CMK (cell line): ENCODE data around the gene SASH1.
"Not testable (repeated sequence)": the region's sequence is repeated elsewhere in the genome, so short reads cannot be mapped to it uniquely, and the experiment has no call there.

ENCODE experiments used
- DNase-seq: peaks from one replicate; pipeline ENCODE4 v3.0.0-alpha.2; 2010; ENCODE audit warnings: low read depth

Gene SASH1

DNA sequence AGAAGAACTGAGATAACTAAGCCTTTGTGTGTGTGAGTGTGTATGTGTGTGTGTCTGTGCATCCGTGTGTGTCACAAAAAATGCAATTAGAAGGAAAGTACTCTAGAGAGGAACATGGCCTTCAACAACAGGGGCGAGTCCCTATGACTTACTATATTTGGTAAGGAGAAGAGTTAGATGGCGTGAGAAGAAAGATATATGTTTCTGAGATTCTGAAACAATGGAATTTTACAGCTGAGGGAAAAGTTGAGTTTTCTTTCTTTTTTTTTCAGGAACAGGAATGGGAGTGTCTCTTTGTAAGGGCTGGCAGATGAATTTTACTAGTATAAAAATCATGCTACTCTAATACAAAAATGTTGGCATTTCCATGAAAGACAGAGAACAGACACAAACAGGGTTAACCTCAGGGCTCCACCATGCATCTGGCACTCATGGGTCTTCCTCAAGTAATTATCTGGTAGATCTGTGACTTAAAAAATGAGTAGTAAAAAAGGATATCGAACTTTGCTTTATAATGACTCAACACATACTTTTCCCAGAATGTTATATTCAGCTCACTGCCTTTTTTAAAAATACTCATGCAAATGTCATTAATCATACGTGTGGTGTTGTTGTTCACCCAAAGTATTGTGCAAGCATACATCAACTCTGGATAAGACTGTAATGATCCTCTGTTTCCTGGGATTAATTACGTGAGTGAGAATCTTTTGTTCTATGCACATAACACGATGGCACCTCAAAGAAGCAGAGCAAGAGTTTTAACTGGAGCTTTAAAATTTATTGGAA lies 12.8 kb upstream of the SASH1 start:
- DNase-seq, result no peak

DNA sequence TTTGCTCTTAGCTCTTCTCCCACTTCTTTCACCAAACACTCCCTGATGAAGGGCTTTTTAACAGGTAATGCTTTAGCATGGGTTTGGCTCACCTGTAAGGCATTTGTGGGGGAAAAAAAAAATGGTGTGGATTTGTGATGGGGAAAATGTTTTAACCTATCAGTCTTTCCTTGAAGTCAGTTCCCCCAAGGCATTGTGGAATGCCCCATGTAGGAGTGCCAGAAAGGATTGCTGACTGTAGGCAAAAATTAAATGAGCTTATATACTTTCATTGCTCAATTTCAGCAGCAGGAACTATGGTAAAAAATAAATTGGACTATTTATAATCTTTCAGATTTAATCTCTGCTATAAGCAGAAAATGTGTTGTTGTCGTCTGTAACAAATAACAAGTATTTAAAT lies 10.6 kb upstream of the SASH1 start:
- DNase-seq, result no peak

GRCh38 chr6:148336901-148337300 lies 5.7 kb upstream of the SASH1 start:
- no peak for DNase-seq

DNA sequence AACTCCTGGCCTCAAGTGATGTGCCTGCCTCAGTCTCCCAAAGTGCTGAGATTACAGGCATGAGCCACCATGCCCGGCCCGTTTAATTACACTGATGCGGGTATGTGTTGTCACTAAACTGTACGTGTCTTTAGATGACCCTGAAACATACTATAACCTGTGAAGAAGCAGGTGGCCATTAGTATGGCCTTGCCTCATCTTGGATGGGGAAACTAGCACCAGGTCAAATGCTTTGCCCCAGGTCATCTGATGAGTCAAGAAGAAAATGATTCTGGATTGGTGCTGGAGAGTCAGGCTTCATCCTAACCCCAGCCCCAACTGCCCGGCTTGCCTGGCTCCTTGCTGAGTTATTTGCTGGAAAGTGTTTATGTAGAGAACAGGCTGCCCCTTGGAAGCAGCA lies 2.9 kb upstream of the SASH1 start:
- no peak for DNase-seq

GRCh38 chr6:148340586-148341297 lies 1.9 kb upstream of the SASH1 start:
- no peak for DNase-seq

DNA sequence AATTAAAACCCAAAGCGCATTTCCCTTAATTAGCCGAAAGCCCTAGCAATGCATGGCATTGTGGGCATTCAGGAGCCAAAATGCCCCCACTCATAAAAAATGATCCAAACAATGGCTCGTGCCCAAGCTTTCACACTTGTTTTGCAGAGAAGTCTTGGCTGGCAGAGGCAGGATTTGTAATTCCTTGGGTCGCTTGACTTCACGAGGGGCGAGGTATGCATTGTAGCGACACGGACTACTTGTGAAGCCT lies 613 bp upstream of the SASH1 start:
- no peak for DNase-seq

DNA sequence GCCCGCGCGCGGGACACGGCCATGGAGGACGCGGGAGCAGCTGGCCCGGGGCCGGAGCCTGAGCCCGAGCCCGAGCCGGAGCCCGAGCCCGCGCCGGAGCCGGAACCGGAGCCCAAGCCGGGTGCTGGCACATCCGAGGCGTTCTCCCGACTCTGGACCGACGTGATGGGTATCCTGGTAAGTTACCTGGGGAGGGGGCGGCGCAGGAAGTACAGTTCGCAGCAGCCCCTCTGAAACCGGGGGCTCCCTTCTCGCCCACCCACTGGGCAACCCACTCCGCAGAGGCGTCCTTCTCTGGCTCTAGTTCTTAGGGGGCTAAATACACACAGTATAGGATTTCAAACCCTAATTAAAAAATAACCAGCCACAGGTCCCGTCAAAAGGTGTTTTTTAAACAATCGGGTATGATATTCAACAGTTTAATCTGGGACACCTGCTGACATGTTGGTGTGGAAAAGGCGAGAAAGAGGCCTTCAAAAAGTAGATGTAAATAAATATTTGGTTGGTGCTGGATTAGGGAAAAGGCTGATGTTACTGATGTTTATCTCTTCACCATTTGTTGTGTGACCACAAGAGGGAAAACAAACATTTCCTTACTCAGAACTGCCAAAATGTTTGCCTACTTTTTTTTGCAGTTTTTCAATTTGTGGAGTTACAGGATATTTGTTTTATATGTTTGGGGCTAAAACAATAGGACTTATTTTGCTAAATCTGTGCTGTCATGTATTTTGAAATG lies 577 bp downstream of the SASH1 start:
- DNase-seq, result no peak

- no peak for DNase-seq
Observed at GRCh38 chr6:148345176-148345575, 2.5 kb downstream of the SASH1 start.

DNA sequence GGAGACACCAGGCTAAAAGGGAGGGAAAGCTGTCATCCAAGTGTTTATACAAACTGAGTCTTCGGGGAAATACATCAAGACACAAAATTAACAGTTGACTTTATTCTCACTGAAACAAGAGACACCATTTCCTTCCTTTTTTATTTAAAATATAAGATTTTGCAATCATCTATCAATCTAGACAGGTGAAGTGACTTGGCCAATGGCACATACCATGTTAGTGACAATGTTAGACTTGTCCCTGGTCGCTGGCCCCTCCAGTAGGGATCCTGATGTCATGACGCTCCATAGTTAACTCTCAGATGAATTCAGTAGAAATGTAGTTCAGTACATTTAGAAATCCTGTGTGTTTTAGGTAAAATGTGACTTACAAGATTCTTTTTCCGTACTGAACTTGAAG lies 2.9 kb downstream of the SASH1 start:
- no peak for DNase-seq

- no peak for DNase-seq
Observed at GRCh38 chr6:148346681-148347440, 4.2 kb downstream of the SASH1 start.

- no peak for DNase-seq
Observed at GRCh38 chr6:148347441-148348054, 4.9 kb downstream of the SASH1 start.

GRCh38 chr6:148348335-148348734 lies 5.7 kb downstream of the SASH1 start:
- DNase-seq, result no peak

GRCh38 chr6:148348778-148349177 lies 6.1 kb downstream of the SASH1 start:
- no peak for DNase-seq

GRCh38 chr6:148349466-148349865 lies 6.8 kb downstream of the SASH1 start:
- DNase-seq, result no peak

DNA sequence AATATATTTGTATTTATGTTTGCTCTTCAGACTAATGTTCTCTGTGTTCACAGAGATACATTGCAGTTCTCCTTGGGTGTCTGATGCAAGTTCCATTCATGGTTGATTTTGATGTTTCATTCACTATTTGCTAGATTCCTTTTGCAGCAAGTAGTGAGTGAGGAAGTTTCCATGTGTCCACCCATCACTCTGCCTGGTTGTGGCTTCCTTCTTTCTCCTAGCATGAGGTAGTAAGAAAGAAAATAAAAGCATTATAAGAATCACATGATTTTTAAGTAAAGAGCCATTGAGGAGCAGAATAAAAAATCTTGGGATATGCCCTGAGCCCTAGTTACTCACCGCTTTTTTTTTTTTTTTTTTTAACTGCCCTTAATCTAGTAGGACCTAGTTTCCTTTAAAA lies 8.7 kb downstream of the SASH1 start:
- no peak for DNase-seq

DNA sequence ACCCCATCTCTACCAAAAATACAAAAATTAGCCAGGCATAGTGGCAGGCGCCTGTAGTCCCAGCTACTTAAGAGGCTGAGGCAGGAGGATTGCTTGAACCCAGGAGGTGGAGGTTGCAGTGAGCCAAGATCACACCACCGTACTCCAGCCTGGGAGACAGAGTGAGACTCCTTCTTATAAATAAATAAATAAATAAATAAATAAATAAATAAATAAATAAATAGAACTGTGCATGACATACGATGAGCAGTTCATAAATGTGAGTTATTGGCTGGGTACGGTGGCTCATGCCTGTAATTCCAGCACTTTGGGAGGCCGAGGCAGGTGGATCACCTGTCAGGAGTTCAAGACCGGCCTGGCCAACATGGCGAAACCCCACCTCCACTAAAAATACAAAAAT lies 9.8 kb downstream of the SASH1 start:
- not testable (repeated sequence) for DNase-seq

DNA sequence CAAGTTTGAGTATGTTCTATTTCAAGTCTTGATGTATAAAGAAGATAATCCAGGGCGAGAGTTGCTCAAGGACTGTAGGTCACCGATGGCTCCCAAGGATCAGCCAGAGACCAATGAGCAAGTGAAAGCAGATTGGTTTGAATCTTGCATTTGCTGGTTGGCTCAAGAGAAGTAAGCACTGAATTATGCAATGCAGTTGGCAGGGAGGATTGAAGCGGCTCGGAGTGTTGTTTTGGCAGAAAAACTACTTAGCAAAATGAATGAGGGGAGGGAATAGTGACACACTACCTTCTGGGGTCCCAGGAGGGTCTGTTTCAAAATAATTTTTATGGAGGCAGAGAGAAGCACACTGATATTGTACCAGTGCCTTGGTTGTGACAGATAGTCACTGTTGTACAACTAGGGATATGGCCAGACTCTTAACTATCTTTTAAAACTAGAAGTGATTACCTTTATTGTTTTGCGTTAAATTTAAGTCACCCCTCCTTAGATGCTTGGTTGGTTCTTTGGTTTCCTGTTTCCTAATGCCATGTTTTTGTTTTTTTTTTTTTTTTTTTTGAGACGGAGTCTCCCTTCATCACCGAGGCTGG lies 15.7 kb downstream of the SASH1 start:
- DNase-seq, result no peak

DNA sequence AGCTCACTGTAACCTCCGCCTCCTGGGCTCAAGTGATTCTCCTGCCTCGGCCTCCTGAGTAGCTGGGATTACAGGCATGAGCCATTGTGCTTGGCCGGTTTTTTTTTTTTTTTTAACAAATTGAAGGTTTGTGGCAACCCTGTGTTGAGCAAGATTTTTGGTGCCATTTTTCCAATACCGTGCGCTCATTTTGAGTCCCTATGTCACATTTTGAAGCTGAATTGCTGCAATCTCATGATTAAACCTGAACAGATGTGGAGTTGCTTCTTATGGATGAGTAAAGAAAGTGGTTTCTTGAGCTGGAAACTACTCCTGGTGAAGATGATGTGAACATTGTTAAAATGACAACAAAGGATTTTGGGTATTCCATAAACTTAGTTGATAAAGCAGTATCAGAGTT lies 16.6 kb downstream of the SASH1 start:
- DNase-seq, result no peak

DNA sequence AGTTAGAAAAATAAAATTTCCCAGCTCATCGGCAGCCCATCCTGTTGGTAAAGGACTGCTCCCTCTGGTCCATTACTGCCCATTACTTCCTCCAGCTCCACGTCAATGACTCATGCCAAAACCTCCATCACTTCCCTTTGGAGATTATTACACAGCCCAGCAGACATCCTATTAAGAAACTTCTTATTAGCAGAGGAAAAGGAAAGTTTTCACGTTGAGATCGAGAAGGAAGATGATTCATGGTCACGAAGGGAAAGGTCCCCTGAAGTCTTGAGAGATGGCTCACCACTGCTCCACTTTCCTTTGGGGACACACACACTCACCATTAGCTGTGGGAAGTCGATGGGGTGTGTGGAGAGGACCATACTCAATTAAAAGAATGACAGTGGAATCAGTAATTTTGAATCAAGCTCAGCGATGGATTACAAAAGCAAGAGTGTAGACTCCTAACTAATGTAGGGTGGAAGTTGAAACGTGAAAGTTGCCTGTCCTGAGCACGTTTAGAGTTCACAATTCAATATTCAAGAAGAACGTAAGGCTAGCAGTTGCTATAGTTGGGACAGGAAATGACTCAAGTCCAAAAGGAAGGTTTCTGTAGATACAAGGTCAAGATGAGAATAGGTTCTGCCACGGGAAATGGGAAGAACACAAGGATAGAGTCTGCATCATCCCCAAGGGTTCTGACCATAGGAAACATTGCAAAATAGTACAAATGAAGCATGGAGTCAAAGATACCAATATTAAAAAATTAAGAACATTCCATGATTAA lies 21.6 kb downstream of the SASH1 start:
- DNase-seq, result no peak

GRCh38 chr6:148365041-148365440 lies 22.4 kb downstream of the SASH1 start:
- no peak for DNase-seq

GRCh38 chr6:148367411-148368024 lies 24.9 kb downstream of the SASH1 start:
- no peak for DNase-seq
